H9 (cell line): ENCODE measurements around the gene MTX1. TPM values are rescaled to one million over a fixed set of nuclear protein-coding genes. Genes with fewer than 3 reads are reported as not detected.

ENCODE experiments used
- DNase-seq: peaks from one replicate; pipeline ENCODE4 v3.0.0-alpha.2; 2017
- H2AFZ ChIP-seq: one replicate; pipeline ENCODE4 v1.6.1; 2013; ENCODE audit warnings: mild to moderate bottlenecking, low read length, control low read depth, moderate library complexity
- H2AK5ac ChIP-seq: 2 replicates; pipeline ENCODE4 v1.6.1; 2013; ENCODE audit warnings: low read length, control low read depth, mixed read lengths; ENCODE audit not compliant: insufficient read length
- H2BK120ac ChIP-seq: one replicate; pipeline ENCODE4 v1.6.1; 2013; ENCODE audit warnings: low read depth, mild to moderate bottlenecking, low read length, control low read depth, inconsistent platforms; ENCODE audit not compliant: poor library complexity, severe bottlenecking
- H2BK12ac ChIP-seq: 2 replicates; pipeline ENCODE4 v1.6.1; 2013; ENCODE audit warnings: low read length, control low read depth, mixed read lengths, low read depth; ENCODE audit not compliant: insufficient read length
- H2BK15ac ChIP-seq: 2 replicates; pipeline ENCODE4 v1.6.1; 2013; ENCODE audit warnings: low read depth, low read length, control low read depth
- H2BK20ac ChIP-seq: one replicate; pipeline ENCODE4 v1.6.1; 2013; ENCODE audit warnings: low read depth, mild to moderate bottlenecking, low read length, control low read depth, inconsistent platforms; ENCODE audit not compliant: poor library complexity, severe bottlenecking
- H2BK5ac ChIP-seq: 2 replicates; pipeline ENCODE4 v1.6.1; 2013; ENCODE audit warnings: low read length, control low read depth, mixed read lengths; ENCODE audit not compliant: insufficient read length
- H3K14ac ChIP-seq: 2 replicates; pipeline ENCODE4 v1.6.1; 2013; ENCODE audit warnings: low read length, control low read depth; ENCODE audit not compliant: insufficient read depth
- H3K18ac ChIP-seq: 2 replicates; pipeline ENCODE4 v1.6.1; 2013; ENCODE audit warnings: low read depth, mild to moderate bottlenecking, mixed read lengths, low read length, control low read depth; ENCODE audit not compliant: insufficient read length
- H3K23ac ChIP-seq: 2 replicates; pipeline ENCODE4 v1.6.1; 2013; ENCODE audit warnings: low read length, control low read depth, mixed read lengths, low read depth; ENCODE audit not compliant: insufficient read length
- H3K23me2 ChIP-seq: 2 replicates; pipeline ENCODE4 v1.6.1; 2013; ENCODE audit warnings: low read depth, mild to moderate bottlenecking, mixed read lengths, low read length, control low read depth; ENCODE audit not compliant: insufficient read length, poor library complexity, severe bottlenecking
- H3K27ac ChIP-seq: 2 replicates; pipeline ENCODE4 v1.5.1; 2013; ENCODE audit warnings: low read length, control low read depth, mixed read lengths, low read depth; ENCODE audit not compliant: insufficient read length
- H3K27me3 ChIP-seq: 2 replicates; pipeline ENCODE4 v1.6.1; 2013; ENCODE audit warnings: low read length, control low read depth, inconsistent platforms; ENCODE audit not compliant: insufficient read depth
- H3K4ac ChIP-seq: 2 replicates; pipeline ENCODE4 v1.6.1; 2013; ENCODE audit warnings: low read depth, mild to moderate bottlenecking, control low read depth, inconsistent platforms, low read length, moderate library complexity
- H3K4me1 ChIP-seq: 2 replicates; pipeline ENCODE4 v1.6.1; 2013; ENCODE audit warnings: low read length, control low read depth, inconsistent platforms; ENCODE audit not compliant: insufficient read depth
- H3K4me2 ChIP-seq: 2 replicates; pipeline ENCODE4 v1.6.1; 2013; ENCODE audit warnings: low read length, control low read depth, mixed read lengths; ENCODE audit not compliant: insufficient read length, insufficient read depth
- H3K56ac ChIP-seq: 2 replicates; pipeline ENCODE4 v1.6.1; 2013; ENCODE audit warnings: low read depth, mild to moderate bottlenecking, mixed read lengths, low read length, control low read depth; ENCODE audit not compliant: insufficient read length
- H3K79me1 ChIP-seq: 2 replicates; pipeline ENCODE4 v1.6.1; 2013; ENCODE audit warnings: low read depth, mild to moderate bottlenecking, moderate library complexity, low read length, control low read depth, inconsistent platforms; ENCODE audit not compliant: insufficient read depth, poor library complexity, severe bottlenecking
- H3K79me2 ChIP-seq: 2 replicates; pipeline ENCODE4 v1.6.1; 2013; ENCODE audit warnings: low read length, control low read depth, inconsistent platforms; ENCODE audit not compliant: insufficient read depth
- H3K9ac ChIP-seq: 2 replicates; pipeline ENCODE4 v1.6.1; 2013; ENCODE audit warnings: low read length, control low read depth, mixed read lengths; ENCODE audit not compliant: insufficient read length; ENCODE audit errors: extremely low read depth
- H3K9me3 ChIP-seq: one replicate; pipeline ENCODE4 v1.6.1; 2013; ENCODE audit warnings: low read depth, low read length, inconsistent platforms; ENCODE audit not compliant: control insufficient read depth
- H3T11ph ChIP-seq: one replicate; pipeline ENCODE4 v1.6.1; 2013; ENCODE audit warnings: mild to moderate bottlenecking, low read length, control low read depth, inconsistent platforms
- H4K20me1 ChIP-seq: one replicate; pipeline ENCODE4 v1.6.1; 2013; ENCODE audit not compliant: control insufficient read depth, insufficient read length, insufficient read depth
- H4K5ac ChIP-seq: 2 replicates; pipeline ENCODE4 v1.6.1; 2013; ENCODE audit warnings: low read depth, mild to moderate bottlenecking, mixed read lengths, low read length, control low read depth; ENCODE audit not compliant: insufficient read length
- H4K8ac ChIP-seq: replicated peaks from 2 replicates; pipeline ENCODE4 v1.6.1; 2013; ENCODE audit warnings: low read length, control low read depth, mixed read lengths, low read depth; ENCODE audit not compliant: insufficient read length
- H4K91ac ChIP-seq: 2 replicates; pipeline ENCODE4 v1.6.1; 2013; ENCODE audit warnings: low read depth, mild to moderate bottlenecking, moderate library complexity, mixed read lengths, low read length, control low read depth; ENCODE audit not compliant: insufficient read length
- H3K27ac Mint-ChIP-seq, 3 experiments: 2 replicates in 2 of 3; 3 replicates in 1 of 3; pipeline ENCODE4 v1.8.0; 2020 to 2021; ENCODE audit warnings: mixed read lengths in 3 of 3, mild to moderate bottlenecking in 1 of 3, moderate library complexity in 1 of 3
- H3K27me3 Mint-ChIP-seq: 2 replicates; pipeline ENCODE4 v1.8.0; 2021; ENCODE audit warnings: low read depth, mild to moderate bottlenecking, moderate library complexity, mixed read lengths
- H3K36me3 Mint-ChIP-seq, 3 experiments: 2 replicates in 2 of 3; 3 replicates in 1 of 3; pipeline ENCODE4 v1.8.0; 2020 to 2021; ENCODE audit warnings: low read depth in 3 of 3, mixed read lengths in 3 of 3; ENCODE audit not compliant: insufficient read depth in 1 of 3
- H3K4me1 Mint-ChIP-seq, 2 experiments: 2 replicates each; pipeline ENCODE4 v1.8.0; 2020; ENCODE audit warnings: mixed read lengths in 2 of 2
- H3K4me3 Mint-ChIP-seq, 2 experiments: 2 replicates in 1 of 2; 3 replicates in 1 of 2; pipeline ENCODE4 v1.8.0; 2020 to 2021; ENCODE audit warnings: mild to moderate bottlenecking in 2 of 2, mixed read lengths in 2 of 2, moderate library complexity in 1 of 2
- H3K9me3 Mint-ChIP-seq, 2 experiments: 2 replicates in 1 of 2; 3 replicates in 1 of 2; pipeline ENCODE4 v1.8.0; 2020; ENCODE audit warnings: mild to moderate bottlenecking in 2 of 2, mixed read lengths in 2 of 2, moderate library complexity in 1 of 2
- CTCF ChIP-seq: fragments of 200-600 bp; sonication (generic); conservative IDR thresholded peaks from 3 replicates; pipeline ENCODE4 v1.8.0; 2021; ENCODE audit warnings: antibody characterized with exemption, mild to moderate bottlenecking
- WGBS: extraction: QIAGEN DNeasy Blood & Tissue Kit; methylation state at CpG from one replicate; pipeline ENCODE4 v1.1.7; 2013; ENCODE audit warnings: missing lambda C conversion rate, low lambda C conversion rate, mixed read lengths; ENCODE audit not compliant: insufficient read length; ENCODE audit errors: extremely low coverage; 5-methylcytosine and 5-hydroxymethylcytosine counted together
- total RNA-seq: library from RNA; stranded (reverse); gene quantifications from 2 replicates; pipeline ENCODE4 v1.2.1, GENCODE V29; 2021

The MTX1 gene
- total RNA-seq, 1 experiment from 2014 or later, result 45.0 TPM

GRCh38 chr1:155169541-155169940 is 39.0 kb upstream of the MTX1 start:
- Histone ChIP-seq H4K91ac (no peak overlapping the region), H3K56ac (no peak overlapping the region), H3K27ac (no peak overlapping the region), H3K9me3 (no peaks in the 10 kb centered on the region), H3K4me2 (no peak overlapping the region), H4K8ac (no peak overlapping the region), H4K5ac (no peak overlapping the region), H2AK5ac (no peak overlapping the region), H3T11ph (no peak overlapping the region), H3K18ac (no peak overlapping the region), H3K14ac (no peak overlapping the region), H2AFZ (no peak overlapping the region), H2BK12ac (no peak overlapping the region), H3K79me2 (no peaks in the 10 kb centered on the region; the same call in 1 of the 2 replicates), H2BK120ac (no peak overlapping the region), H2BK20ac (no peak overlapping the region), H3K23ac (no peak overlapping the region), H3K4ac (no peak overlapping the region), H3K79me1 (no peaks in the 10 kb centered on the region), H3K4me1 (no peaks in the 10 kb centered on the region), H2BK5ac (no peak overlapping the region), H2BK15ac (no peak overlapping the region), H3K9ac (no peak overlapping the region), H4K20me1 (no peaks in the 10 kb centered on the region), H3K23me2 (peaks cover 21% of the 10 kb centered on the region), H3K27me3 (no peaks in the 10 kb centered on the region)
- H3K9me3 Mint-ChIP-seq, result peaks cover 0 to 4% of the 10 kb centered on the region in 2 experiments; a peak in 3 of 5 replicates
- no peak overlapping the region for H3K4me3 Mint-ChIP-seq
- H3K27ac Mint-ChIP-seq, result no peak overlapping the region
- peaks cover 17 to 30% of the 10 kb centered on the region in 2 experiments for H3K4me1 Mint-ChIP-seq
- no peak for TF ChIP-seq CTCF
- DNase-seq, result no peak
- no CpG with 5 or more reads among the region's 5 CpGs for WGBS
- H3K36me3 Mint-ChIP-seq, result peaks cover 3 to 22% (median 16%) of the 10 kb centered on the region in 3 experiments
- H3K27me3 Mint-ChIP-seq, result no peaks in the 10 kb centered on the region; the same call in 1 of the 2 replicates
